ENCODE measurements around the gene PRKCQ. TPM values are rescaled to one million over a fixed set of nuclear protein-coding genes. Genes with fewer than 3 reads are reported as not detected.

The PRKCQ gene
- total RNA-seq, 1 donor from 2014 or later, result 2.1 TPM

DNA sequence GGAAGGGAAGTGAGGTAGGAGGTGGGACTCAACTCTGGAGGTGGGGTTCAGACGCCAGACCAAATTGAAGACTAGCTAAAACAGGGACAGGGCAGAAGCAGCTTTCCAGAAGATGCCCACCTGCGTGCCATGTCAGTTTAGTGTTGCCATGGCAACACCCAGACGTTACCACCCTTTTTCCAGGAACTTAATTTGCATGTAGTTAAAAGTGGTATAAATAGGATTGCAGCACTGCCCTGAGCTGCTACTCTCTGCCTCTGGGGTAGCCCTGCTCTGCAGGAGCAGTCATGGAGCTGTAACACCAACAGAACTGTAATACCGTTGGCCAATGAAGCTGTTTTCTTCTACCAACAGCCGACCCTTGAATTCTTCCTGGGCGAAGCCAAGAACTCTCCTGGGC, 93.8 kb downstream of the PRKCQ start:
- Histone ChIP-seq H2AFZ (ENCODE audit: low read depth, low read length) (no peak overlapping the region), H3K9me3 (ENCODE audit: insufficient read depth, low read depth, low read length) (no peaks in the 10 kb centered on the region), H4K20me1 (ENCODE audit: insufficient read depth, low read length) (no peaks in the 10 kb centered on the region), H3K36me3 (ENCODE audit: insufficient read depth, low read length) (no peaks in the 10 kb centered on the region), H3K9ac (ENCODE audit: low read length) (no peak overlapping the region), H3K27me3 (ENCODE audit: insufficient read depth, low read length) (no peaks in the 10 kb centered on the region), H3K79me2 (ENCODE audit: insufficient read depth, low read length) (no peaks in the 10 kb centered on the region), H3K4me1 (ENCODE audit: insufficient read depth, low read length) (no peaks in the 10 kb centered on the region), H3K4me3 (ENCODE audit: insufficient read depth, low read depth, low read length) (no peak overlapping the region), H3K4me2 (ENCODE audit: low read length) (no peak overlapping the region), H3K27ac (ENCODE audit: low read depth, low read length) (no peak overlapping the region)
- FAIRE-seq, result no peak
- DNase-seq (ENCODE audit: low read depth), result no peak
- H3K27me3 Mint-ChIP-seq (ENCODE audit: low read depth, unreplicated experiment), result peaks cover 2% of the 10 kb centered on the region
- H3K4me1 Mint-ChIP-seq (ENCODE audit: low read depth, unreplicated experiment), result no peaks in the 10 kb centered on the region
- H3K9me3 Mint-ChIP-seq (ENCODE audit: unreplicated experiment), result no peaks in the 10 kb centered on the region
- TF ChIP-seq, protein P1, sequence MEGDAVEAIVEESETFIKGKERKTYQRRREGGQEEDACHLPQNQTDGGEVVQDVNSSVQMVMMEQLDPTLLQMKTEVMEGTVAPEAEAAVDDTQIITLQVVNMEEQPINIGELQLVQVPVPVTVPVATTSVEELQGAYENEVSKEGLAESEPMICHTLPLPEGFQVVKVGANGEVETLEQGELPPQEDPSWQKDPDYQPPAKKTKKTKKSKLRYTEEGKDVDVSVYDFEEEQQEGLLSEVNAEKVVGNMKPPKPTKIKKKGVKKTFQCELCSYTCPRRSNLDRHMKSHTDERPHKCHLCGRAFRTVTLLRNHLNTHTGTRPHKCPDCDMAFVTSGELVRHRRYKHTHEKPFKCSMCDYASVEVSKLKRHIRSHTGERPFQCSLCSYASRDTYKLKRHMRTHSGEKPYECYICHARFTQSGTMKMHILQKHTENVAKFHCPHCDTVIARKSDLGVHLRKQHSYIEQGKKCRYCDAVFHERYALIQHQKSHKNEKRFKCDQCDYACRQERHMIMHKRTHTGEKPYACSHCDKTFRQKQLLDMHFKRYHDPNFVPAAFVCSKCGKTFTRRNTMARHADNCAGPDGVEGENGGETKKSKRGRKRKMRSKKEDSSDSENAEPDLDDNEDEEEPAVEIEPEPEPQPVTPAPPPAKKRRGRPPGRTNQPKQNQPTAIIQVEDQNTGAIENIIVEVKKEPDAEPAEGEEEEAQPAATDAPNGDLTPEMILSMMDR (IDR thresholded peaks at IDR 0.05; ENCODE audit: insufficient read depth, low read depth, low read length), result no peak
- TF ChIP-seq EZH2 (IDR thresholded peaks at IDR 0.05; ENCODE audit: insufficient read depth, low read length), result no peak
- no peak overlapping the region for H3K27ac Mint-ChIP-seq (ENCODE audit: unreplicated experiment)
- H3K4me3 Mint-ChIP-seq (ENCODE audit: unreplicated experiment), result no peak overlapping the region
- H3K36me3 Mint-ChIP-seq (ENCODE audit: low read depth, unreplicated experiment), result peaks cover 2% of the 10 kb centered on the region

DNA sequence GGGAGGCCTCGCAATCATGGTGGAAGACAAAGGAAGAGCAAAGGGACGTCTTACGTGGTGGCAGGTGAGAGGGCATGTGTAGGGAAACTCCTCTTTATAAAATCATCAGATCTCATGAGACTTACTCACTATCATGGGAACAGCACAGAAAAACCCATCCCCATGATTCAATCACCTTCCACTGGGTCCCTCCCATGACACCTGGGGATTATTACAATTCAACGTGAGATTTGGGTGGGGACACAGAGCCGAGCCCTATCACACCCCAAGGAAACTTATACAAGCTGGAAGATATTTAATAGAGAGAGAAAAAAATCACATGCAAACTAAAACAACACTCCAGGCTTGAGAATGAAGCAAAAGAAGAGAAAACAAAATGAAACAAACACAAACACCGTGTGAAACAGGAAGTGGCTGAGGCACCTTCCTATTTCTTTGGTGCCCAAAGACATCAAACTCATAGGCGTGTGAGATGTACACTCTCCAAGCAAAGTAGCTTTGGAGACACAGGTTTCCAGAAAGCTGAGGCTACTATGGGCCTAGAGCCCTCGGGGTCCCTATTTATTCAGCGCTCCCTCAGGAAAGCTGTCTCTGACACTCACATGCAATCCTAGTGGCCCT, 97.2 kb downstream of the PRKCQ start:
- H3K27ac Mint-ChIP-seq (ENCODE audit: unreplicated experiment), result no peak overlapping the region
- no peak overlapping the region for H2AFZ ChIP-seq (ENCODE audit: low read depth, low read length)
- DNase-seq (ENCODE audit: low read depth) (no peak), FAIRE-seq (no peak)
- H3K36me3 ChIP-seq (ENCODE audit: insufficient read depth, low read length), result no peaks in the 10 kb centered on the region
- no peaks in the 10 kb centered on the region for H3K9me3 Mint-ChIP-seq (ENCODE audit: unreplicated experiment)
- no peaks in the 10 kb centered on the region for H4K20me1 ChIP-seq (ENCODE audit: insufficient read depth, low read length)
- H3K4me2 ChIP-seq (ENCODE audit: low read length), result no peak overlapping the region
- TF ChIP-seq EZH2 (IDR thresholded peaks at IDR 0.05; ENCODE audit: insufficient read depth, low read length), result no peak
- TF ChIP-seq, protein P1 (IDR thresholded peaks at IDR 0.05; ENCODE audit: insufficient read depth, low read depth, low read length), result no peak
- no peak overlapping the region for H3K9ac ChIP-seq (ENCODE audit: low read length)
- no peaks in the 10 kb centered on the region for H3K27me3 ChIP-seq (ENCODE audit: insufficient read depth, low read length)
- H3K4me3 ChIP-seq (ENCODE audit: insufficient read depth, low read depth, low read length), result no peak overlapping the region
- H3K36me3 Mint-ChIP-seq (ENCODE audit: low read depth, unreplicated experiment), result no peaks in the 10 kb centered on the region
- H3K27ac ChIP-seq (ENCODE audit: low read depth, low read length), result no peak overlapping the region
- no peaks in the 10 kb centered on the region for H3K4me1 ChIP-seq (ENCODE audit: insufficient read depth, low read length)
- no peaks in the 10 kb centered on the region for H3K4me1 Mint-ChIP-seq (ENCODE audit: low read depth, unreplicated experiment)
- no peaks in the 10 kb centered on the region for H3K9me3 ChIP-seq (ENCODE audit: insufficient read depth, low read depth, low read length)
- no peaks in the 10 kb centered on the region for H3K27me3 Mint-ChIP-seq (ENCODE audit: low read depth, unreplicated experiment)
- no peaks in the 10 kb centered on the region for H3K79me2 ChIP-seq (ENCODE audit: insufficient read depth, low read length)
- no peak overlapping the region for H3K4me3 Mint-ChIP-seq (ENCODE audit: unreplicated experiment)

GRCh38 chr10:6478722-6479121, 101.4 kb downstream of the PRKCQ start:
- no peak for DNase-seq (ENCODE audit: low read depth)
- Histone ChIP-seq H3K9me3 (ENCODE audit: insufficient read depth, low read depth, low read length) (no peaks in the 10 kb centered on the region), H3K79me2 (ENCODE audit: insufficient read depth, low read length) (no peaks in the 10 kb centered on the region), H3K4me1 (ENCODE audit: insufficient read depth, low read length) (no peaks in the 10 kb centered on the region), H3K4me3 (ENCODE audit: insufficient read depth, low read depth, low read length) (no peak overlapping the region), H3K4me2 (ENCODE audit: low read length) (no peak overlapping the region), H3K36me3 (ENCODE audit: insufficient read depth, low read length) (no peaks in the 10 kb centered on the region), H4K20me1 (ENCODE audit: insufficient read depth, low read length) (no peaks in the 10 kb centered on the region), H2AFZ (ENCODE audit: low read depth, low read length) (no peak overlapping the region), H3K27me3 (ENCODE audit: insufficient read depth, low read length) (no peaks in the 10 kb centered on the region), H3K9ac (ENCODE audit: low read length) (no peak overlapping the region), H3K27ac (ENCODE audit: low read depth, low read length) (no peak overlapping the region)
- Mint-ChIP-seq H3K27me3 (ENCODE audit: low read depth, unreplicated experiment) (no peaks in the 10 kb centered on the region), H3K4me1 (ENCODE audit: low read depth, unreplicated experiment) (peaks cover 17% of the 10 kb centered on the region), H3K4me3 (ENCODE audit: unreplicated experiment) (no peak overlapping the region), H3K36me3 (ENCODE audit: low read depth, unreplicated experiment) (no peaks in the 10 kb centered on the region), H3K27ac (ENCODE audit: unreplicated experiment) (no peak overlapping the region), H3K9me3 (ENCODE audit: unreplicated experiment) (no peaks in the 10 kb centered on the region)
- no peak for TF ChIP-seq EZH2 (IDR thresholded peaks at IDR 0.05; ENCODE audit: insufficient read depth, low read length)
- TF ChIP-seq, protein P1 (IDR thresholded peaks at IDR 0.05; ENCODE audit: insufficient read depth, low read depth, low read length), result no peak
- no peak for FAIRE-seq
